Mucosa of descending colon (tissue), 3 donors: ENCODE data around the gene ALKBH5. TPM values are rescaled to one million over a fixed set of nuclear protein-coding genes. Genes with fewer than 3 reads are reported as not detected.

Experiments used
- ATAC-seq: fragments of 200-7000 bp; cut with Tn5 transposase; one replicate; pipeline ENCODE4 v1.9.1; 2020; ENCODE audit warnings: mild to moderate bottlenecking, moderate library complexity
- DNase-seq, 3 donors: peaks; one replicate each; pipeline ENCODE4 v3.0.0-alpha.2; 2020
- H3K36me3 ChIP-seq: fragments of 200-600 bp; one replicate; pipeline ENCODE4 v1.8.0; 2021; ENCODE audit warnings: low read depth, mild to moderate bottlenecking
- H3K4me1 ChIP-seq: fragments of 200-600 bp; one replicate; pipeline ENCODE4 v1.8.0; 2021; ENCODE audit warnings: low read depth, mild to moderate bottlenecking
- H3K4me3 ChIP-seq: fragments of 200-600 bp; one replicate; pipeline ENCODE4 v1.8.0; 2021; ENCODE audit warnings: mild to moderate bottlenecking
- H3K9me3 ChIP-seq: fragments of 200-600 bp; one replicate; pipeline ENCODE4 v1.8.0; 2021; ENCODE audit warnings: mild to moderate bottlenecking
- intact Hi-C, 2 donors: fragments of 100-400 bp; cut with DNase I in 1 of 2; cut with micrococcal nuclease in 1 of 2; formaldehyde crosslinking; loops; one replicate each; pipeline versions ENCODE4 v1.11.0 to v1.11.1; 2022; cut with DNase I, micrococcal nuclease
- total RNA-seq, 3 donors: library from RNA; stranded (reverse); fragmentation: NEBNext Ultra II Directional in 2 of 3; extraction: Animal tissue kit (Norgen Biotek cat#: 25700) in 2 of 3; gene quantifications; one replicate each; pipeline versions ENCODE4 v1.2.1 to v1.2.4, GENCODE V29; 2021 to 2023
- TF ChIP-seq, protein P1 (sequence below): fragments of 200-600 bp; IDR thresholded peaks from one replicate; pipeline ENCODE4 v1.8.0; 2022; ENCODE audit warnings: antibody characterized with exemption, mild to moderate bottlenecking
- donor health status: DM: no; HTN: no; CAD: no; lungs with moderate emphysema.
- donor health status: DM: no; HTN: no; CAD: no.
- donor health status: DM: no; HTN: yes; CAD: no.

ALKBH5 gene
- total RNA-seq, 3 donors from 2014 or later = 70.7 to 151 (median 75.6) TPM

- no peak for DNase-seq
- no peak for ATAC-seq
- Histone ChIP-seq H3K4me3 (no peak overlapping the region), H3K36me3 (no peaks in the 10 kb centered on the region), H3K4me1 (no peaks in the 10 kb centered on the region), H3K9me3 (no peaks in the 10 kb centered on the region)
- TF ChIP-seq, protein P1, sequence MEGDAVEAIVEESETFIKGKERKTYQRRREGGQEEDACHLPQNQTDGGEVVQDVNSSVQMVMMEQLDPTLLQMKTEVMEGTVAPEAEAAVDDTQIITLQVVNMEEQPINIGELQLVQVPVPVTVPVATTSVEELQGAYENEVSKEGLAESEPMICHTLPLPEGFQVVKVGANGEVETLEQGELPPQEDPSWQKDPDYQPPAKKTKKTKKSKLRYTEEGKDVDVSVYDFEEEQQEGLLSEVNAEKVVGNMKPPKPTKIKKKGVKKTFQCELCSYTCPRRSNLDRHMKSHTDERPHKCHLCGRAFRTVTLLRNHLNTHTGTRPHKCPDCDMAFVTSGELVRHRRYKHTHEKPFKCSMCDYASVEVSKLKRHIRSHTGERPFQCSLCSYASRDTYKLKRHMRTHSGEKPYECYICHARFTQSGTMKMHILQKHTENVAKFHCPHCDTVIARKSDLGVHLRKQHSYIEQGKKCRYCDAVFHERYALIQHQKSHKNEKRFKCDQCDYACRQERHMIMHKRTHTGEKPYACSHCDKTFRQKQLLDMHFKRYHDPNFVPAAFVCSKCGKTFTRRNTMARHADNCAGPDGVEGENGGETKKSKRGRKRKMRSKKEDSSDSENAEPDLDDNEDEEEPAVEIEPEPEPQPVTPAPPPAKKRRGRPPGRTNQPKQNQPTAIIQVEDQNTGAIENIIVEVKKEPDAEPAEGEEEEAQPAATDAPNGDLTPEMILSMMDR = no peak
- intact Hi-C loops = no loop called here
These were observed 45.6 kb downstream of the ALKBH5 start for GRCh38 chr17:18229254-18229653.

DNA sequence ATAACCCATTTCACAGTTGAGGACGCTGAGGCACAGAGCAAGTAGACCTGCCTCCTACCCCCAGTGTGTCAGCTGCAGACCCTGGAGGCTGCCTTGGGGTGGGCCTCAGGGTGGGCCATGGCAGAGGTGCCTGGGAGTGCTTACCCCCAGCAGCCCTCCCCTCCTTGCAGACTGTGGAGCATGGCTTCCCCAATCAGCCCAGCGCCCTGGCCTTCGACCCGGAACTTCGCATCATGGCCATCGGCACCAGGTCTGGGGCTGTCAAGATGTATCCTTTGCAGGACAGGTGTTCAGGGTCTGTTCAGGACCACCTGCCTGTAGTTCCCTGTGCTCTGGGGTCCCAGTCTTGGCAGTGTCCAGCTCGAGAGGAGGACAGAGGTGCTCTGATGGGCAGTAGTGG is 46.1 kb downstream of the ALKBH5 start:
- TF ChIP-seq, protein P1 = no peak
- H3K9me3 ChIP-seq = no peaks in the 10 kb centered on the region
- no peaks in the 10 kb centered on the region for H3K36me3 ChIP-seq
- DNase-seq (no peak), ATAC-seq (no peak)
- H3K4me3 ChIP-seq = no peak overlapping the region
- no peaks in the 10 kb centered on the region for H3K4me1 ChIP-seq
- intact Hi-C loops = no loop called here

GRCh38 chr17:18230288-18231141 is 46.9 kb downstream of the ALKBH5 start:
- H3K36me3 ChIP-seq = no peaks in the 10 kb centered on the region
- TF ChIP-seq, protein P1 = no peak
- no peak overlapping the region for H3K4me3 ChIP-seq
- ATAC-seq = no peak
- no peaks in the 10 kb centered on the region for H3K9me3 ChIP-seq
- no peaks in the 10 kb centered on the region for H3K4me1 ChIP-seq
- intact Hi-C loops = no loop called here
- no peak for DNase-seq

DNA sequence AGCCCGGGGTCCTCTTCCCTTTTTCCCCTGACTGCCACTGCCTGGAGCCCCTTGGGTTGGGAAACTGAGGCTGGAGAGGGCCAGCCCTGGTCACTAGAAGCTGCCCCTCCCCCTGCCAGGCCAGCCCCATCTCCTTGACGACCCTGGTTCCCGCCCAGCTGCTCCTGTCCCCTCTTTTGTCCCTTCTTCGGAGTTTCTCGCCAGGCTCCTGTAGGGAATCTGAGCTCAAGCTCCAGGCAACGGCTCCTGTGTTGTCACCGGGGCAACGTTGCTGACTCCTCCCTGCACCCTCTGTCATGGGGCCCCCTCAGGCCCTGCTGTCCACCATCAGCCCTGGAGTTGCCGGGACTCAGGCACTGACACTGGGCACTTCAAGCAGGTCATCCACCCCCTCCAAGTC is 47.5 kb downstream of the ALKBH5 start:
- intact Hi-C loops = no loop called here
- DNase-seq = no peak
- Histone ChIP-seq H3K4me1 (no peaks in the 10 kb centered on the region), H3K36me3 (no peaks in the 10 kb centered on the region), H3K4me3 (no peak overlapping the region), H3K9me3 (no peaks in the 10 kb centered on the region)
- no peak for ATAC-seq
- TF ChIP-seq, protein P1 = no peak

- intact Hi-C loops = no loop called here
- DNase-seq (no peak), ATAC-seq (no peak)
- Histone ChIP-seq H3K4me3 (no peak overlapping the region), H3K36me3 (no peaks in the 10 kb centered on the region), H3K4me1 (no peaks in the 10 kb centered on the region), H3K9me3 (no peaks in the 10 kb centered on the region)
- TF ChIP-seq, protein P1 = no peak
These were observed 50.3 kb downstream of the ALKBH5 start for GRCh38 chr17:18233803-18234518.
